ENCODE measurements around the gene USF2.

The USF2 gene

GRCh38 chr19:35298561-35298972 lies 29.8 kb downstream of the USF2 start (continued):
- TF ChIP-seq SP7 (tag by site-specific recombination; IDR thresholded peaks at IDR 0.05) (no peak), ZNF394 (tag by site-specific recombination; IDR thresholded peaks at IDR 0.05; ENCODE audit: borderline replicate concordance) (no peak), BCL6B (tag by site-specific recombination; IDR thresholded peaks at IDR 0.05) (no peak; the same call in 1 of the 2 replicates), ZNF280D (tag by site-specific recombination; IDR thresholded peaks at IDR 0.05) (no peak), ZNF174 (tag by site-specific recombination; IDR thresholded peaks at IDR 0.05) (no peak), ZNF23 (tag by site-specific recombination; IDR thresholded peaks at IDR 0.05; ENCODE audit: borderline replicate concordance) (peak; percentile 29; the same call in 1 of the 2 replicates), ZEB2 (tag by site-specific recombination; IDR thresholded peaks at IDR 0.05) (no peak), ZNF37A (tag by site-specific recombination; IDR thresholded peaks at IDR 0.05) (no peak), ZBTB21 (tag by site-specific recombination; IDR thresholded peaks at IDR 0.05) (no peak), HOXC10 (CRISPR knock-in tag; IDR thresholded peaks at IDR 0.05) (no peak), INSM2 (tag by site-specific recombination; IDR thresholded peaks at IDR 0.05) (no peak), PATZ1 (tag by site-specific recombination; IDR thresholded peaks at IDR 0.05) (peak; percentile 17), ZNF274 (IDR thresholded peaks at IDR 0.05; ENCODE audit: low read length) (no peak), ZNF274 (tag by site-specific recombination; IDR thresholded peaks at IDR 0.05; ENCODE audit: borderline replicate concordance) (no peak), ZBTB48 (tag by site-specific recombination; IDR thresholded peaks at IDR 0.05) (peak; percentile 57), ATF2 (tag by site-specific recombination; IDR thresholded peaks at IDR 0.05; ENCODE audit: low read depth) (no peak), ZBTB6 (tag by site-specific recombination; IDR thresholded peaks at IDR 0.05) (no peak; the same call in 1 of the 2 replicates), PRDM2 (tag by site-specific recombination; IDR thresholded peaks at IDR 0.05; ENCODE audit: borderline replicate concordance) (no peak), ZNF660 (tag by site-specific recombination; IDR thresholded peaks at IDR 0.05) (no peak), ZNF555 (tag by site-specific recombination; conservative IDR thresholded peaks at IDR 0.05) (no peak), ZSCAN16 (tag by site-specific recombination; IDR thresholded peaks at IDR 0.05) (no peak), GLIS1 (tag by site-specific recombination; IDR thresholded peaks at IDR 0.05) (no peak; the same call in 1 of the 2 replicates), ZNF664 (tag by site-specific recombination; IDR thresholded peaks at IDR 0.05) (no peak), ZNF707 (tag by site-specific recombination; IDR thresholded peaks at IDR 0.05) (no peak; the same call in 1 of the 2 replicates)

All from HEK293 (cell line).